Upper lobe of left lung (tissue), 6 donors: ENCODE results near the gene TMBIM6. TPM values are rescaled to one million over a fixed set of nuclear protein-coding genes. Genes with fewer than 3 reads are reported as not detected.

Experiments used
- ATAC-seq, 2 donors: fragments of 200-7000 bp; cut with Tn5 transposase; one replicate each; pipeline ENCODE4 v1.9.1; 2022; ENCODE audit warnings: mild to moderate bottlenecking in 2 of 2, moderate library complexity in 2 of 2; ENCODE audit not compliant: low FRiP score in 2 of 2
- DNase-seq, 2 donors: peaks; one replicate each; pipeline ENCODE4 v3.0.0-alpha.2; 2019 to 2020
- H3K27ac ChIP-seq, 4 donors: fragments of 200-600 bp; sonication (generic); one replicate each; pipeline ENCODE4 v1.5.1; 2016 to 2019
- H3K27me3 ChIP-seq, 4 donors: fragments of 200-600 bp; sonication (generic); one replicate each; pipeline ENCODE4 v1.5.1; 2017 to 2019
- H3K36me3 ChIP-seq, 4 donors: fragments of 200-600 bp; sonication (generic); one replicate each; pipeline ENCODE4 v1.5.1; 2016 to 2019
- H3K4me1 ChIP-seq, 4 donors: fragments of 200-600 bp; sonication (generic); one replicate each; pipeline ENCODE4 v1.5.1; 2018 to 2019
- H3K4me3 ChIP-seq, 4 donors: fragments of 200-600 bp; sonication (generic); one replicate each; pipeline ENCODE4 v1.5.1; 2017 to 2019; ENCODE audit warnings: mild to moderate bottlenecking in 2 of 4, moderate library complexity in 1 of 4
- H3K9me3 ChIP-seq, 4 donors: fragments of 200-600 bp; sonication (generic); one replicate each; pipeline ENCODE4 v1.5.1; 2018 to 2019
- CTCF ChIP-seq, 6 experiments: fragments of 450-650 bp in 4 of 6; fragments of 200-600 bp in 2 of 6; sonication (generic) in 2 of 6; IDR thresholded peaks; one replicate each; pipeline ENCODE4 v1.5.1; 2016 to 2019; ENCODE audit warnings: antibody characterized with exemption in 6 of 6
- EP300 ChIP-seq, 4 donors: sonication (generic); formaldehyde crosslinking; IDR thresholded peaks; one replicate each; pipeline ENCODE4 v1.5.1; 2017; ENCODE audit warnings: antibody characterized with exemption in 4 of 4, control low read depth in 2 of 4
- POLR2A ChIP-seq, 4 donors: fragments of 450-650 bp; IDR thresholded peaks; one replicate each; pipeline ENCODE4 v1.5.1; 2016 to 2017; ENCODE audit warnings: antibody characterized with exemption in 4 of 4, mild to moderate bottlenecking in 2 of 4
- POLR2AphosphoS5 ChIP-seq, 2 donors: sonication (generic); formaldehyde crosslinking; IDR thresholded peaks; one replicate each; pipeline ENCODE4 v1.5.1; 2017; ENCODE audit warnings: antibody characterized with exemption in 2 of 2
- WGBS, 2 donors: methylation state at CpG; one replicate each; pipeline ENCODE4 v1.1.5; 2017 to 2018; 5-methylcytosine and 5-hydroxymethylcytosine counted together
- total RNA-seq, 6 donors: library from RNA; depleted of rRNA in 4 of 6; stranded (reverse); fragments of >200 nt in 4 of 6; gene quantifications; one replicate each; pipeline versions ENCODE4 v1.1.0 to v1.2.1, GENCODE V29; 2016 to 2021
- donor health status: DM: no; HTN: no; CAD: no; lungs with moderate emphysema.
- donor health status: DM: no; HTN: yes; CAD: no; lungs with severe emphysema.

Gene TMBIM6
- total RNA-seq, 6 donors from 2014 or later: 185 to 831 (median 594) TPM

DNA sequence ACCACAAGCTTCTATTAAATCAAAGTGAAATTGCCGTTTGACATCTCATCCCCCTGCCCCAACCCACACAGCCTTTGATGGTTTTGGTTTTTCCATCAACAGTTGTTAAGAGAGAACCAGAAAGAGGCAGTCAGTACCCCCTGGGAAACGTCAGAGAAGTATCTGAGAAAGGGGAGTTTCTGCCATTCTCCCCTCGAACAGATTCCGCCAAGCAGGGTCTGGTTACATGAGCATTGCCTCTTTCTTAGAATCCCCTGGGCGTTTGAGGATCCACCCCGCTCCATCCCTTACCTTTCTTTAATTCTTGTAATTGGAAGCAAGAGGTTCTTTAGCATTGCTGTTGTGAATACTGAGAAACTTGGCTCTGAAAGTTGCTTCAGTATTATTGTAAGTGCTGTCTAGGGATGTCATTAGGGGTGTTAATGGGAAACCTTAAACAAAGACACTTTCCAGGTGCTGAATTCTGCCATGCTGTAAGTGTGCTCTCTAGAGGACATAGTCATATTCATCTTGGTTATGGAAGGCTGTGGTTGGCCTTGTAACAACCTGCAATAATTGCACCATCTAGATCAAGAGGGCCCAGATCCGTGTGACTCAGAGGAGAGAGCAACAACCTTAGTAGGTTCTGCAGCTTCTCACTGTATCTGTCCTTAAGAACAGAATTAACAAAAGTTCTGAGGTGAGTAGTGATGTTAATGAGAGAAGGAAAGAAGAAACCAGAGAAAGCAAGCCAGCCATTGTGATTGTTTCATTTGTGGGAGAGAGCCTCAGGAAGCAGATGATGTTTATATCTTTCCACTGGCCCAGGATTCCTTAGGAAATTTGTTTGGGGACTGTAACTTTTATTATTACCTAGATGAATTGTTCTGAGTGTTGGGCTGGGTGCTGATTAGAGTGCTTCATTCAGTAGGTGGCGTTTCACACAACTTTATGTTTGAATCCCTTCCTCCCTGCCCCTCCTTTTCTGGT lies 9.0 kb downstream of the TMBIM6 start:
- Histone ChIP-seq H3K27me3 (no peaks in the 10 kb centered on the region), H3K4me3 (no peak overlapping the region), H3K27ac (peak overlapping the region in 2 of 4 donors; percentile 22 to 46), H3K9me3 (no peaks in the 10 kb centered on the region), H3K4me1 (peaks cover 66 to 81% (median 79%) of the 10 kb centered on the region in 4 donors), H3K36me3 (peaks cover 10 to 44% (median 21%) of the 10 kb centered on the region in 4 donors)
- no peak for TF ChIP-seq POLR2A (IDR thresholded peaks at IDR 0.05)
- no peak for TF ChIP-seq EP300 (IDR thresholded peaks at IDR 0.05)
- TF ChIP-seq POLR2AphosphoS5 (IDR thresholded peaks at IDR 0.05): no peak
- TF ChIP-seq CTCF (IDR thresholded peaks at IDR 0.05): no peak
- DNase-seq (peak in 1 of 2 donors; percentile 62), ATAC-seq (peak; percentile 47 to 57)
- 60 to 66% methylated on average over 8 of the region's 8 CpGs for WGBS, 2 donors

- Histone ChIP-seq H3K27me3 (no peaks in the 10 kb centered on the region), H3K36me3 (peaks cover 16 to 51% (median 28%) of the 10 kb centered on the region in 4 donors), H3K9me3 (no peaks in the 10 kb centered on the region), H3K4me3 (no peak overlapping the region), H3K4me1 (peaks cover 61 to 75% (median 74%) of the 10 kb centered on the region in 4 donors), H3K27ac (peak overlapping the region in 2 of 4 donors; percentile 22 to 46)
- WGBS, 2 donors: 23 to 36% methylated on average over 1 of the region's 1 CpG
- no peak for DNase-seq
- no peak for ATAC-seq
- TF ChIP-seq EP300 (IDR thresholded peaks at IDR 0.05) (no peak), CTCF (IDR thresholded peaks at IDR 0.05) (no peak), POLR2AphosphoS5 (IDR thresholded peaks at IDR 0.05) (no peak), POLR2A (IDR thresholded peaks at IDR 0.05) (no peak)
These were observed 9.6 kb downstream of the TMBIM6 start for GRCh38 chr12:49750996-49751393.

DNA sequence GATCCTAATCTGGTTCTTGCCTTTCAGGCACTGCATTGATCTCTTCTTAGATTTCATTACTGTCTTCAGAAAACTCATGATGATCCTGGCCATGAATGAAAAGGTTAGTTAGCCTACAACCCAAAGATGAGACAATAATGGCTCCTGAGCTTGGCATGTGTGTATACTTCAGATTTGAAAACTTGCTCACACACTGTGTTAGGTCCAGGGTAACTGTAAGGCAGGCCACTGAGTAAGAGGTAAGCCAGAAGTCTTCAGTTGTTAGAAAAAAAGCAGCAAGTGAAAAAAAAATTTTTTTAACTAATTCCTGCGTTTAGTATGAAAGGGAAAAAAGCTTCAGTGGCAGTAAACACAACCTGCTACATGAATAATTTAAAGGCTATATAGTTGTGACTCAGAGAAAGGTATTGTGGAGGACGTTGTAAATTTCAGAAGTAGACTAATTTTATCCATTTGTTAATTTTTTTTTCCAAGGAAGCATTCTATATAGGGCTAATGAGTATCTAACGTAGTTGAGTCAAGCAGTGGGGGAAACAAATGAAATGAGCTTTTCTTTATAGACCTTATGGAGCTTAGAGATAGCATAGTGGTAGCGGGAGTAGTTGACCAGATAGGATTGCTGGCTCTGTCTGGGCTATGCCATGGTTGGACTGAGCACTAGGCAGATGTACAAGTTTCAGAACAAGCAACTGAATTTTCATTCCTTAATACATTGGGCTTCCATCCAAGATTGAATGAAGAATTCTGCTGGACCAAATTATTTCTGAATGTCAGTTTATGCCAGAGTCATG lies 20.5 kb downstream of the TMBIM6 start:
- ATAC-seq (no peak), DNase-seq (no peak)
- TF ChIP-seq EP300 (IDR thresholded peaks at IDR 0.05) (no peak), POLR2A (IDR thresholded peaks at IDR 0.05) (no peak), POLR2AphosphoS5 (IDR thresholded peaks at IDR 0.05) (no peak), CTCF (IDR thresholded peaks at IDR 0.05) (no peak)
- WGBS, 2 donors: 85 to 94% methylated on average over 4 of the region's 4 CpGs
- Histone ChIP-seq H3K36me3 (peaks cover 52 to 93% (median 76%) of the 10 kb centered on the region in 4 donors), H3K4me1 (peaks cover 4 to 11% (median 8%) of the 10 kb centered on the region in 4 donors), H3K4me3 (no peak overlapping the region), H3K27ac (peak overlapping the region in 1 of 4 donors; percentile 13), H3K9me3 (no peaks in the 10 kb centered on the region), H3K27me3 (no peaks in the 10 kb centered on the region)

DNA sequence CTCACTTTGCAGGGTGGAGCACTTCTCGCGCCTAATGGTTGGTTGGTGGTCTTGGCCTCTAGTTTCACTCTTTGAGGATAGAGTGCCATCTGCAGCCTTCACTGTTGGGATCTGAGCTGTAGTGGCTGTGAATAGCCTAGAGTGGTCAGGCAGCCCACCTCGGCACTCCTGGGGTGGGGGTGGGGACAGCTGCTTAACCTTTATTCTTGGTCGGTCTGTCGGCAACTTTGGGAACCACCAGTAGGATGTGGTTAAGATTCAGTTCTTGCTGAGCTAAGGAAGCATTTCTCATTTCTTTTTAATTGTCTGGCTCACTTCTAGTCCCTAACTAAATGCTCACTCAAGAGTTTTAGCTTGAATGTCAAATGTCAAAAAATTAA lies 21.1 kb downstream of the TMBIM6 start:
- TF ChIP-seq POLR2AphosphoS5 (IDR thresholded peaks at IDR 0.05): no peak
- no peak for TF ChIP-seq CTCF (IDR thresholded peaks at IDR 0.05)
- 68 to 77% methylated on average over 5 of the region's 5 CpGs for WGBS, 2 donors
- no peak overlapping the region for H3K4me3 ChIP-seq
- H3K27ac ChIP-seq: peak overlapping the region in 1 of 4 donors; percentile 13
- DNase-seq (no peak), ATAC-seq (no peak)
- peaks cover 4 to 11% (median 8%) of the 10 kb centered on the region in 4 donors for H3K4me1 ChIP-seq
- H3K9me3 ChIP-seq: no peaks in the 10 kb centered on the region
- H3K36me3 ChIP-seq: peaks cover 46 to 87% (median 70%) of the 10 kb centered on the region in 4 donors
- no peaks in the 10 kb centered on the region for H3K27me3 ChIP-seq
